H1 (cell line): ENCODE data around the gene NCAPG2. TPM values are rescaled to one million over a fixed set of nuclear protein-coding genes. Genes with fewer than 3 reads are reported as not detected.

Source experiments
- CTCF ChIA-PET: fragments of 300-600 bp; sonication (Branson Sonifier 250); formaldehyde crosslinking; loops from one replicate; lab custom pipeline; 2021; ENCODE audit not compliant: partially characterized antibody; lab: Charles Lee
- POLR2A ChIA-PET: fragments of 300-600 bp; sonication (Branson Sonifier 250); formaldehyde crosslinking; loops from one replicate; lab custom pipeline; 2021; ENCODE audit warnings: inconsistent platforms; ENCODE audit not compliant: partially characterized antibody; lab: Charles Lee
- DNase-seq, 2 experiments: peaks; one replicate each; pipeline versions ENCODE4 v3.0.0 to v3.0.0-alpha.2; 2010 to 2022; ENCODE audit warnings: low spot score in 2 of 2, low read depth in 1 of 2, mixed read lengths in 1 of 2
- FAIRE-seq: peaks from 2 replicates; lab custom pipeline; 2011; peaks lifted over from hg19 to GRCh38; lab: Jason Lieb, UNC
- H2AFZ ChIP-seq: 2 replicates; pipeline ENCODE4 v1.8.1; 2012; ENCODE audit warnings: low read length, inconsistent platforms
- H2AK5ac ChIP-seq: 2 replicates; pipeline ENCODE4 v1.6.1; 2013; ENCODE audit warnings: low read depth, low read length
- H2BK120ac ChIP-seq: replicated peaks from 2 replicates; pipeline ENCODE3; 2013; ENCODE audit warnings: low read depth, low read length, inconsistent platforms
- H2BK12ac ChIP-seq: 2 replicates; pipeline ENCODE4 v1.6.1; 2013; ENCODE audit warnings: low read depth, low read length
- H2BK15ac ChIP-seq: 2 replicates; pipeline ENCODE4 v1.6.1; 2013; ENCODE audit warnings: low read length
- H2BK20ac ChIP-seq: 2 replicates; pipeline ENCODE4 v1.6.1; 2013; ENCODE audit warnings: low read length
- H2BK5ac ChIP-seq: 2 replicates; pipeline ENCODE4 v1.6.1; 2013; ENCODE audit warnings: low read depth, low read length
- H3K14ac ChIP-seq: 2 replicates; pipeline ENCODE4 v1.6.1; 2013; ENCODE audit warnings: inconsistent platforms; ENCODE audit not compliant: insufficient read length
- H3K18ac ChIP-seq: 2 replicates; pipeline ENCODE4 v1.6.1; 2013; ENCODE audit warnings: low read length; ENCODE audit errors: extremely low read depth
- H3K23ac ChIP-seq: 2 replicates; pipeline ENCODE4 v1.6.1; 2013; ENCODE audit warnings: inconsistent platforms; ENCODE audit not compliant: insufficient read length
- H3K23me2 ChIP-seq: 2 replicates; pipeline ENCODE4 v1.6.1; 2013; ENCODE audit warnings: low read depth, low read length
- H3K27ac ChIP-seq: 2 replicates; pipeline ENCODE4 v1.6.1; 2011; ENCODE audit warnings: low read depth, low read length, inconsistent platforms
- H3K27me3 ChIP-seq, 4 experiments: replicated peaks in 1 of 4; 1 replicate in 1 of 4; 2 replicates in 3 of 4; pipeline versions ENCODE4 v1.6.1 to v1.8.1; 2011 to 2013; ENCODE audit warnings: low read length in 3 of 4, mild to moderate bottlenecking in 3 of 4, inconsistent platforms in 2 of 4, mixed read lengths in 2 of 4, moderate library complexity in 1 of 4; ENCODE audit not compliant: control insufficient read depth in 3 of 4, insufficient read depth in 3 of 4; ENCODE audit errors: extremely low read depth in 1 of 4
- H3K36me3 ChIP-seq, 4 experiments: 2 replicates each; pipeline versions ENCODE4 v1.6.1 to v1.8.1; 2011 to 2013; ENCODE audit warnings: mild to moderate bottlenecking in 4 of 4, low read length in 3 of 4, moderate library complexity in 2 of 4, control low read depth in 1 of 4, inconsistent platforms in 1 of 4; ENCODE audit not compliant: insufficient read depth in 4 of 4, control insufficient read depth in 2 of 4
- H3K4ac ChIP-seq: replicated peaks from 2 replicates; pipeline ENCODE3; 2013; ENCODE audit warnings: low read length, low read depth, mixed read lengths, inconsistent platforms; ENCODE audit not compliant: insufficient read length
- H3K4me1 ChIP-seq, 4 experiments: replicated peaks in 1 of 4; 1 replicate in 1 of 4; 2 replicates in 3 of 4; pipeline versions ENCODE4 v1.6.1 to v1.8.1; 2011 to 2013; ENCODE audit warnings: low read length in 3 of 4, inconsistent platforms in 2 of 4, mixed read lengths in 1 of 4; ENCODE audit not compliant: insufficient read depth in 4 of 4, control insufficient read depth in 3 of 4
- H3K4me2 ChIP-seq, 2 experiments: 2 replicates each; pipeline versions ENCODE4 v1.6.1 to v1.8.1; 2011 to 2013; ENCODE audit warnings: low read depth in 2 of 2, low read length in 2 of 2, control low read depth in 1 of 2, inconsistent platforms in 1 of 2, mild to moderate bottlenecking in 1 of 2; ENCODE audit not compliant: insufficient read depth in 1 of 2
- H3K4me3 ChIP-seq, 4 experiments: fragments of 200-600, 300-600 bp in 1 of 4; sonication (generic), shearing (Covaris generic), sonication (Bioruptor Twin) in 1 of 4; 2 replicates each; pipeline versions ENCODE4 v1.5.1 to v1.8.1; 2011 to 2016; ENCODE audit warnings: low read length in 4 of 4, low read depth in 3 of 4, control low read depth in 2 of 4, inconsistent platforms in 2 of 4, mild to moderate bottlenecking in 2 of 4, mixed read lengths in 1 of 4, moderate library complexity in 1 of 4; ENCODE audit not compliant: insufficient read depth in 2 of 4; ENCODE audit errors: extremely low read depth in 1 of 4
- H3K56ac ChIP-seq: replicated peaks from 2 replicates; pipeline ENCODE3; 2013; ENCODE audit warnings: low read depth, mild to moderate bottlenecking, mixed read lengths, low read length, inconsistent platforms; ENCODE audit not compliant: insufficient read length
- H3K79me1 ChIP-seq: 2 replicates; pipeline ENCODE4 v1.6.1; 2013; ENCODE audit warnings: low read depth, low read length, control low read depth
- H3K79me2 ChIP-seq, 2 experiments: 2 replicates each; pipeline versions ENCODE4 v1.6.1 to v1.8.1; 2012 to 2013; ENCODE audit warnings: low read length in 2 of 2, mild to moderate bottlenecking in 2 of 2, inconsistent platforms in 1 of 2; ENCODE audit not compliant: insufficient read depth in 2 of 2, control insufficient read depth in 1 of 2
- H3K9ac ChIP-seq, 4 experiments: replicated peaks in 1 of 4; 1 replicate in 1 of 4; 2 replicates in 3 of 4; pipeline versions ENCODE4 v1.6.1 to v1.8.1; 2011 to 2013; ENCODE audit warnings: low read depth in 3 of 4, low read length in 3 of 4, control low read depth in 2 of 4, mild to moderate bottlenecking in 2 of 4, moderate library complexity in 2 of 4, inconsistent platforms in 1 of 4; ENCODE audit errors: extremely low read depth in 1 of 4
- H3K9me3 ChIP-seq, 2 experiments: 2 replicates each; pipeline versions ENCODE4 v1.6.1 to v1.8.1; 2012 to 2013; ENCODE audit warnings: mild to moderate bottlenecking in 2 of 2, moderate library complexity in 2 of 2, control low read depth in 1 of 2, inconsistent platforms in 1 of 2, low read depth in 1 of 2, low read length in 1 of 2, mixed read lengths in 1 of 2; ENCODE audit not compliant: insufficient read depth in 2 of 2
- H4K20me1 ChIP-seq, 2 experiments: replicated peaks in 1 of 2; 2 replicates each; pipeline versions ENCODE3 to v1.8.1; 2011 to 2013; ENCODE audit warnings: inconsistent platforms in 2 of 2, low read length in 2 of 2, mild to moderate bottlenecking in 1 of 2; ENCODE audit not compliant: insufficient read depth in 2 of 2, control insufficient read depth in 1 of 2
- H4K5ac ChIP-seq: 2 replicates; pipeline ENCODE4 v1.6.1; 2013; ENCODE audit warnings: low read length, low read depth, mixed read lengths, inconsistent platforms; ENCODE audit not compliant: insufficient read length
- H4K8ac ChIP-seq: 2 replicates; pipeline ENCODE4 v1.8.0; 2013; ENCODE audit warnings: mild to moderate bottlenecking, moderate library complexity, low read length, inconsistent platforms; ENCODE audit not compliant: insufficient read depth; ENCODE audit errors: extremely low read depth
- H4K91ac ChIP-seq: replicated peaks from 2 replicates; pipeline ENCODE3; 2013; ENCODE audit warnings: low read length, mixed read lengths, inconsistent platforms; ENCODE audit not compliant: insufficient read length
- BCL11A ChIP-seq, 2 experiments: IDR thresholded peaks; one replicate each; pipeline ENCODE4 v1.6.1; 2011; ENCODE audit warnings: low read depth in 2 of 2, low read length in 2 of 2, mild to moderate bottlenecking in 2 of 2
- CREB1 ChIP-seq: IDR thresholded peaks from 2 replicates; pipeline ENCODE4 v1.6.1; 2012; ENCODE audit warnings: inconsistent platforms
- EP300 ChIP-seq, 2 experiments: IDR thresholded peaks; 1 replicate in 1 of 2; 2 replicates in 1 of 2; pipeline ENCODE4 v1.6.1; 2011 to 2012; ENCODE audit warnings: low read depth in 2 of 2, low read length in 2 of 2, mild to moderate bottlenecking in 2 of 2, borderline replicate concordance in 1 of 2, inconsistent platforms in 1 of 2, moderate library complexity in 1 of 2
- HDAC2 ChIP-seq, 2 experiments: fragments of 300-600 bp in 1 of 2; sonication (generic) in 1 of 2; IDR thresholded peaks; 2 replicates each; pipeline ENCODE4 v1.6.1; 2011 to 2012; ENCODE audit warnings: low read depth in 2 of 2, low read length in 2 of 2, mild to moderate bottlenecking in 2 of 2, moderate library complexity in 2 of 2, borderline replicate concordance in 1 of 2, inconsistent platforms in 1 of 2
- HDAC6 ChIP-seq: IDR thresholded peaks from one replicate; pipeline ENCODE4 v1.7.1; 2012; ENCODE audit warnings: low read depth, mild to moderate bottlenecking, inconsistent platforms, low read length, moderate library complexity
- KDM1A ChIP-seq: fragments of 200-600, 300-600 bp; sonication (generic); IDR thresholded peaks from 2 replicates; pipeline ENCODE4 v1.7.1; 2016; ENCODE audit warnings: mild to moderate bottlenecking, low read length, borderline replicate concordance
- KDM5A ChIP-seq: fragments of 200-600 bp; IDR thresholded peaks from 2 replicates; pipeline ENCODE4 v1.7.1; 2012; ENCODE audit warnings: mild to moderate bottlenecking, low read length, inconsistent platforms, mixed read lengths
- RFX5 ChIP-seq: IDR thresholded peaks from 2 replicates; pipeline ENCODE4 v1.6.1; 2011; ENCODE audit warnings: low read depth, low read length, improper control_type of control experiment, borderline replicate concordance
- SRF ChIP-seq: IDR thresholded peaks from 2 replicates; pipeline ENCODE4 v1.6.1; 2011; ENCODE audit warnings: mild to moderate bottlenecking, low read depth, low read length, moderate library complexity
- TAF1 ChIP-seq: IDR thresholded peaks from 2 replicates; pipeline ENCODE4 v1.6.1; 2011; ENCODE audit warnings: mild to moderate bottlenecking, low read depth, low read length
- TCF12 ChIP-seq: IDR thresholded peaks from 2 replicates; pipeline ENCODE4 v1.6.1; 2011; ENCODE audit warnings: low read depth, mild to moderate bottlenecking, low read length
- WGBS, 2 experiments: shearing (Covaris generic) in 1 of 2; methylation state at CpG; one replicate each; pipeline versions ENCODE4 v1.1.6 to v1.1.7; 2013 to 2015; ENCODE audit warnings: low lambda C conversion rate in 2 of 2, mixed read lengths in 2 of 2, inconsistent platforms in 1 of 2, low coverage in 1 of 2, missing lambda C conversion rate in 1 of 2; ENCODE audit not compliant: insufficient replicate concordance in 2 of 2, insufficient coverage in 1 of 2, insufficient read length in 1 of 2; ENCODE audit errors: extremely low coverage in 1 of 2, missing lambda C conversion rate in 1 of 2; 5-methylcytosine and 5-hydroxymethylcytosine counted together
- polyA plus RNA-seq, 7 experiments: library from polyadenylated mRNA; depleted of rRNA in 3 of 7; stranded (reverse) in 5 of 7; unstranded in 2 of 7; fragments of >200 nt in 5 of 7; fragments of 200-250 nt in 2 of 7; gene quantifications; 1 replicate in 5 of 7; 2 replicates in 1 of 7; 4 replicates in 1 of 7; pipeline versions ENCODE4 v1.2.1 to v1.2.3, GENCODE V29; 2011 to 2013; ENCODE audit warnings: missing spikeins in 2 of 7, mixed read lengths in 2 of 7
- total RNA-seq: library from RNA; stranded (reverse); fragmentation: NEBNext Ultra II Directional; extraction: Animal tissue kit (Norgen Biotek cat#: 25700); gene quantifications from 2 replicates; pipeline ENCODE4 v1.2.1, GENCODE V29; 2021

NCAPG2 gene
- total and polyA plus RNA-seq, 2 of the 8 experiments (the other 6 are each of a cell fraction or from before 2014, with no cell fraction given), result 49.9 to 119 TPM

DNA sequence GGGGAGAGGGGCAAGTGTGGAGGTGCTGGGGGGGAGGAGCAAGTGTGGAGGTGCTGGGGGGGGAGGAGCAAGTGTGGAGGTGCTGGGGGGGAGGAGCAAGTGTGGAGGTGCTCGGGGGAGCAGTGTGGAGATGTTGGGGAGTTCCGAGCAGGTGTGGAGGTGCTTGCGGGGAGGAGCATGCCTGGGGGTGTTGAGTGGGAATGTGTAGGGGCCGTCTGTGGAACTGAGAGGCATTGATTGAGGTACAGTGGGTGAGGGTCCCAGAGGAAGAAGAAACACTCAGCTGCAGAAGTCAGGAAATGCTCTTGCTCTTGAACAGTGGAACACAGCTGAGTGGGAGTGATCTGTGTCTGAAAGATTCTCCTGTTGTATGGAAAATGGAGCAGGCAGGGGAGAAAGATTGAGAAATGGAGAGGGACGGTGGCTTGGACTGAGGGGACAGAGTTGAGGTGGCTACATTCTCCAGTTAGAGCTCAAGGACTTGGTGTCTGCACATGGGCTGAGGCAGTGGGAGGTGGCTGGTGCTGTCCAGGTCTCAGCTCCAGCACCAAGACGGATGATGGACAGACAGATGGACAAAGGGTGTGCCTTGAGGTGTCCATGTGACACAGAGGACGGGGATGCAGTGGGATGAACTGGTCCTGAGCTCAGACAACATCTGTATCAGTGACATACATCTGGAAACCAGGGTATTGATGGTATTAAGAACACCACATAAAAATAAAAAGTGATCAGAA, 25.2 kb upstream of the NCAPG2 start:
- Histone ChIP-seq H2AFZ (no peak overlapping the region), H3K9me3 (no peaks in the 10 kb centered on the region), H3K27me3 (no peaks in the 10 kb centered on the region), H3K36me3 (peaks cover 0 to 3% (median 0%) of the 10 kb centered on the region in 4 experiments; a peak in 1 of 8 replicates), H2BK5ac (no peak overlapping the region), H2AK5ac (no peak overlapping the region; the same call in 1 of the 2 replicates), H3K4me3 (no peak overlapping the region), H2BK12ac (peak overlapping the region; percentile 29; the same call in 1 of the 2 replicates), H4K5ac (no peak overlapping the region), H4K91ac (peak overlapping the region; percentile 49), H3K23me2 (no peaks in the 10 kb centered on the region), H3K79me1 (no peaks in the 10 kb centered on the region), H3K23ac (no peak overlapping the region), H3K79me2 (no peaks in the 10 kb centered on the region), H3K9ac (no peak overlapping the region), H2BK20ac (no peak overlapping the region), H2BK15ac (no peak overlapping the region), H3K27ac (no peak overlapping the region), H4K20me1 (no peaks in the 10 kb centered on the region), H3K18ac (peak overlapping the region; percentile 9; the same call in 1 of the 2 replicates), H3K14ac (no peak overlapping the region), H3K4me1 (peaks cover 0 to 7% (median 2%) of the 10 kb centered on the region in 4 experiments; a peak in 3 of 7 replicates), H3K56ac (no peak overlapping the region), H4K8ac (no peak overlapping the region), H2BK120ac (no peak overlapping the region), H3K4ac (no peak overlapping the region), H3K4me2 (no peak overlapping the region)
- 88% methylated on average over 4 of the region's 7 CpGs; no CpG with 5 or more reads in 1 of the 2 experiments for WGBS, 2 experiments
- POLR2A ChIA-PET, result interaction anchor here (1.1 to 2.2 kb wide), 3 partner anchors 20 to 28 kb away, joined by 3 to 8 read pairs (median 5); partner anchors contain the start of gene NCAPG2
- DNase-seq (peak in 1 of 2 experiments; percentile 33), FAIRE-seq (no peak)
- CTCF ChIA-PET, result interaction anchor here (2.2 to 2.4 kb wide), 2 partner anchors 11 to 34 kb away, joined by 9 read pairs; no protein-coding TSS in a partner anchor
- TF ChIP-seq HDAC2 (IDR thresholded peaks at IDR 0.05; ENCODE audit: borderline replicate concordance in 1 of 2, low read depth in 2 of 2, low read length in 2 of 2), result no peak
- TF ChIP-seq HDAC6, result no peak
- TF ChIP-seq TCF12, result no peak
- TF ChIP-seq RFX5, result no peak
- TF ChIP-seq BCL11A (IDR thresholded peaks at IDR 0.05; ENCODE audit: low read depth in 2 of 2, low read length in 2 of 2), result no peak
- TF ChIP-seq EP300 (IDR thresholded peaks at IDR 0.05; ENCODE audit: borderline replicate concordance in 1 of 2, low read depth in 2 of 2, low read length in 2 of 2), result no peak
- no peak for TF ChIP-seq CREB1
- no peak for TF ChIP-seq KDM5A
- no peak for TF ChIP-seq TAF1
- no peak for TF ChIP-seq SRF
- no peak for TF ChIP-seq KDM1A
